GF-D8 (cell line): ENCODE measurements around the gene HTT.

Experiments used
- DNase-seq: peaks from one replicate; lab custom pipeline; 2025; lab: John Stamatoyannopoulos, UW

Gene HTT

GRCh38 chr4:3218824-3219760 lies 144.6 kb downstream of the HTT start:
- DNase-seq = no peak

DNA sequence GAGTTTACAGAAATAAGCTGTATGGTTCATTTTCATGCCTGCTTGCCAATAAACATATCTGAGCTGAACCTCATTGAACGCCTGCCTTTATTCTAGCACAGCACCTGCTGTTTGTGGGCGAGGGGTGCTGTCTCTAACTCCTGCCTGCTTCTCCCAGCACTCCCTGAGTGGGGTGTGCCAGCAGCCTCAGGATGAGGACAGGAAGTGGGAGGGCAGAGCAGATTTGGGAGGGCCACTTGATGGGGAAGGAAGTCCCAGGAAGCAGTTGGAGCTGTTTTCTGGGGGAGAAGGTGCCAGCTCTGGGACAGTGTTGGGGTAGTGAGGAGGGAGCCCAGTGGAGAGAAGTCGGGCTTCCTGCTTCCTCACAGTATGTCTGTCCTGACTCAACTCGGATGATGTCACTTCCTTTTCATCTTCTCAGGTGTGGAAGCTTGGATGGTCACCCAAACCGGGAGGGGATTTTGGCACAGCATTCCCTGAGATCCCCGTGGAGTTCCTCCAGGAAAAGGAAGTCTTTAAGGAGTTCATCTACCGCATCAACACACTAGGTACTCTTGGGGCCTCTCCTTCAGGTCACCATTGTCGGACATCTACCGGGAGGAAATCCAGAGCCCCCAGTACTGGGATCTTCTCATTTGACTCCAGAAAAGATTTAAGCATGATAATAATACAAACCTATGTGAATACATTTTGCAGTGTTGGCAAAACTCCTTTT lies 145.4 kb downstream of the HTT start:
- DNase-seq = no peak

GRCh38 chr4:3220476-3221183 lies 146.1 kb downstream of the HTT start:
- DNase-seq = no peak

GRCh38 chr4:3221184-3221494 lies 146.7 kb downstream of the HTT start:
- no peak for DNase-seq

- no peak for DNase-seq
Observed at GRCh38 chr4:3221996-3222395, 147.5 kb downstream of the HTT start.

DNA sequence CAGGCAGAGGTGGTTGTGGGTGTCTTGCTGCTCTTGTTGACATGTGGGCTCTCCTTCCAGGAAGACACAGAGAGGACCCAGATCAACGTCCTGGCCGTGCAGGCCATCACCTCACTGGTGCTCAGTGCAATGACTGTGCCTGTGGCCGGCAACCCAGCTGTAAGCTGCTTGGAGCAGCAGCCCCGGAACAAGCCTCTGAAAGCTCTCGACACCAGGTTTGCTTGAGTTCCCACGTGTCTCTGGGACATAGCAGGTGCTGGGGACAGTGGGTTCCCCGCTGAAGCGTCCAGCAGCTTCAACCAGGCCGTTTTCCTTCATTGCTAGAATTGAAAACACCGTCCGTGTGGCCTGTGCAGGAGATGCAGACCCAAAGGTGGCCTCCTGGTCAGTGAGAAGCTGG lies 148.9 kb downstream of the HTT start:
- DNase-seq = no peak

- no peak for DNase-seq
Observed at GRCh38 chr4:3223956-3224748, 149.7 kb downstream of the HTT start.

DNA sequence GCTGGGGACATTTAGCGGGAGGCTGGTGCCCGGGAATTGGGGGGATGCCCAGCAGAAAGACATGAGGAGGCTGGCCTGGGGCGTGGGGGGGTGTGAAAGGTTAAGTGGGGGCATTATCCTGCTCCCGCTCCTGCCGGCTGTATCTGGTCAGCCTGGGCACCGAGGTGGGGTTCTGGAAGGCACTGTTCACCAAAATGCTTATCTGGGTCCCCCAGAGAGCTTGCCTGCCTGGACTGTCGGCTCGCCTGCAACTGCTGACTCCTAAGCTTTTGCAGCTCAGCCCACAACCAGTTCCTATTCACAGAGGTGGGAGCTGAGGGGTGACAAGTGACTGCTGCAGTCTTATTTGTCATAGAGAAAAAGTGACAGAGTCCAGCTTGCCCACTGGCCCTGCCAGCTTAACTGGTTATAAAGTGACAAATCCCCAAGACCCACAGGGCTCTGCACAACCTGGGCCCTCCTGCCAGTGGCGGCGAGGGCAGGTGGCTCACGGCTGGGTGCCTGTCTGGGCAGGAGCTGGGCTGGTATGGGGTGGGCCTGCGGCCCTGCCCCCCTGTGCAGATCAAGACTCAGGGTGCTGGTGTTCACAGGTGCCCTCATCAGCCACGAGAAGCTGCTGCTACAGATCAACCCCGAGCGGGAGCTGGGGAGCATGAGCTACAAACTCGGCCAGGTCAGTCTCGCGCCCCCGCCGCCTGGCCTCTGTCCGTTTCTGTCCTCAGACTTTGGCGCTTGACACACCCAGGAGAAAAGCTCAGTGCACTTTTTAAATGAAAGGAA lies 150.8 kb downstream of the HTT start:
- no peak for DNase-seq

GRCh38 chr4:3225936-3226335 lies 151.5 kb downstream of the HTT start:
- no peak for DNase-seq

- no peak for DNase-seq
Observed at GRCh38 chr4:3226467-3226866, 152.0 kb downstream of the HTT start.

- DNase-seq = no peak
Observed at GRCh38 chr4:3226944-3227343, 152.5 kb downstream of the HTT start.

DNA sequence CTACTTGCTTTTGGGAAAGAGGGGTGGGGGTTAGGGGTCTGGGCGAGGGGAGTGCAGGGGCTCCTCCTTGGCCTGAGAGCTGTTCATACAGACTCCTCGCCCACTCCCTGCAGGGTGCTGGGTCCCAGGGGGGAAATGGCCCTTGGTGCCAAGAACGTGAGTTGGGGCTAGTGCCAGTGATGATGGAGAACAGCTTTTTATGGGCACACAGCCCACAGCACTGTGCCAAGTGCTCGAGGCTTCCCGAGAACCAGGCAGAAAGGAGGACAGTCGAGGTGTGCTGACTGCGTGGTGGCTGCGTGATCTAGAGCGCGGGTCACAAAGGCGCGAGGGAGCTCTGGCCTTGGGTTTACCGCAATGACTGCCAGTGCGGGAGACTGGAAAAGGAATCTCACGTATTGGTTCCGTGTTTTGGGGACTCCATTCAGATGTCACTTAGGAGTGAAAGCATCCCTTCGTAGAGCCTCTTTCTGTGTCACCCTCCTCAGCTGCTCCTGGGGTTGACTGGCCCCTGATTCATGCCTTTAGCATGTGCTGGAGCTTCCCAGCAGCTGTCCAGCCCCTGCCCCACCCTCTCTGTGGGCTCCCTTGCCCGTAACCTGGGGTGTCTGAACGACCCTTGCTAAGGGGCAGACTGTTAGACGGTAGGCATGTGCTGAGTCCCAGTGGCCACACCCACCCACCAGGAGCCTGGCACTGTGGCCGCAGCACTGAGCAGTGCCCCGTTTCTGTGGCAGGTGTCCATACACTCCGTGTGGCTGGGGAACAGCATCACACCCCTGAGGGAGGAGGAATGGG lies 153.6 kb downstream of the HTT start:
- DNase-seq = no peak

DNA sequence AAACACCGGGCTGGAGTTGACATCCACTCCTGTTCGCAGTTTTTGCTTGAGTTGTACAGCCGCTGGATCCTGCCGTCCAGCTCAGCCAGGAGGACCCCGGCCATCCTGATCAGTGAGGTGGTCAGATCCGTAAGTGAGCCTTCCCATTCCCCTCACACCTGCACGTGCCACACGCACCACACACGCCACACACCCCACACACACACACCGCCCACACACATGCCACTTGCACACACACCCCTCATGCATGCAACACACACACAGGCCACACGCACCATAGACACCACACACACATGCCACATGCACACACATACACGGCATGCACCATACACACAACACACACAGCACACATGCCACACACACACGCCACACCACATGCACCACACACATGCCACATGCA lies 154.4 kb downstream of the HTT start:
- DNase-seq = no peak

DNA sequence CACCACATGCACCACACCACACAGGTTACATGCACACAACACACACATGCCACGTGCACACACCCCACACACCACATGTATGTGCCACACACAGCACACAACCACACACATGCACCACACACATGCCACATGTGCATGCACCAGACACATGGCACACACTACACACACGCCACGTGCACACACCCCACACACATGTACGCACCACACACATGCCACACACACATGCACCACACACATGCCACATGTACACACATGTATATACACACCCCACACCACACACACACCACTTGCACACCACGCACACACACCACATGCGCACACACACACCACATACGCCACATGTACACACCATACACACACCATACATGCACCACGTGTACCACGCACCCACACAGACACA lies 154.8 kb downstream of the HTT start:
- DNase-seq = no peak

DNA sequence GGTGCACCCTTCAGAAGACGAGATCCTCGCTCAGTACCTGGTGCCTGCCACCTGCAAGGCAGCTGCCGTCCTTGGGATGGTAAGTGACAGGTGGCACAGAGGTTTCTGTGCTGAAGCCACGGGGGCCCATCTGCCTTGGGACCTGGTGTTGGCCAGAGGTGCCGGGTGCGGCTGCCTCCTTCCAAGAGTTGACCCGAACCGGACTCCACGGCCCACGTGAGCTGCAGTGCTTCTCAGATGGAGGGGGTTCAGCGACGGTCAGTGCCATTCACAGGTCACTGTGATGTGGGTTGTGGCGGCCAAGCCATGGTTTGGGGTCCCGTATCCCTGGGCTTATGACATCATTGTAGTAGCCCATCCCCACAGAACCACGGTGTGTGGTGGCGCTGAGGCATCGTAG lies 155.5 kb downstream of the HTT start:
- DNase-seq = no peak

DNA sequence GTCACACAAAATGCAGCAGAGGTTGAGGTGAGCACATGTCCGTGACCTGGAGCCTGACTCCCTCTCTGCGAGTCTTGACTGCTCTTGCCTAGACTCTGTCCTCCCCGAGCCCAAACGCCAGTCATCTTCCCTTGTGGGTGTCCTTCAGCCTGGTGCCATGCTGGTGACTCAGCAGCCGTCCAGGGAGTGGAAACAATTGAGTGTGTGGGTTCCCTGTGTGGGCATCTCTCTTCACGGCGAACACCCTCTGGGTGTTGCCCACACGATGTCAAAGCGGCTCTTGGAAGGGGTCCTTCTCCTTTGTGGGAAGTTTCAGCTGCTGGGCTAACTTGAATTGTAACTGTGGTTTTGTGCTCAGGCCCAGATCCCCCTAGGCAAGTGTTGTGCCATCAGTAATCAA lies 157.0 kb downstream of the HTT start:
- no peak for DNase-seq

GRCh38 chr4:3232001-3232400 lies 157.5 kb downstream of the HTT start:
- no peak for DNase-seq

- no peak for DNase-seq
Observed at GRCh38 chr4:3232871-3233271, 158.4 kb downstream of the HTT start.

GRCh38 chr4:3233391-3234071 lies 159.1 kb downstream of the HTT start:
- DNase-seq = no peak
